CD4-positive, alpha-beta T cell treated with Interferon alpha-2 for 1 hour (primary cell): ENCODE results near the gene TDRD5.
"Not testable (repeated sequence)": the region's sequence is repeated elsewhere in the genome, so short reads cannot be mapped to it uniquely, and the experiment has no call there.

Source experiments
- DNase-seq, 2 donors: peaks; one replicate each; pipeline ENCODE4 v3.0.0-alpha.2; 2020 to 2022

TDRD5 gene

GRCh38 chr1:179612361-179612760 lies 20.7 kb downstream of the TDRD5 start:
- DNase-seq = no peak

GRCh38 chr1:179630719-179631118 lies 39.1 kb downstream of the TDRD5 start:
- DNase-seq = no peak

- DNase-seq = no peak
Observed at GRCh38 chr1:179632868-179633267, 41.2 kb downstream of the TDRD5 start.

GRCh38 chr1:179637211-179637860 lies 45.7 kb downstream of the TDRD5 start:
- no peak for DNase-seq

- no peak for DNase-seq
Observed at GRCh38 chr1:179661018-179661417, 69.4 kb downstream of the TDRD5 start.

- DNase-seq = no peak
Observed at GRCh38 chr1:179663810-179664209, 72.2 kb downstream of the TDRD5 start.

- DNase-seq = no peak
Observed at GRCh38 chr1:179677882-179678281, 86.2 kb downstream of the TDRD5 start.

- not testable (repeated sequence) for DNase-seq
Observed at GRCh38 chr1:179694530-179694929, 102.9 kb downstream of the TDRD5 start.

- DNase-seq = no peak
Observed at GRCh38 chr1:179702946-179703539, 111.4 kb downstream of the TDRD5 start.

GRCh38 chr1:179706339-179706941 lies 114.8 kb downstream of the TDRD5 start:
- DNase-seq = peak; percentile 52 to 71

- DNase-seq = no peak
Observed at GRCh38 chr1:179707406-179707805, 115.8 kb downstream of the TDRD5 start.

- DNase-seq = no peak
Observed at GRCh38 chr1:179708434-179709195, 117.0 kb downstream of the TDRD5 start.

GRCh38 chr1:179709841-179710329 lies 118.3 kb downstream of the TDRD5 start:
- DNase-seq = peak; percentile 42 to 74

- DNase-seq = no peak
Observed at GRCh38 chr1:179714159-179714558, 122.5 kb downstream of the TDRD5 start.

GRCh38 chr1:179714623-179715022 lies 123.0 kb downstream of the TDRD5 start:
- no peak for DNase-seq

GRCh38 chr1:179719272-179719671 lies 127.6 kb downstream of the TDRD5 start:
- DNase-seq = no peak

- DNase-seq = no peak
Observed at GRCh38 chr1:179728271-179728670, 136.6 kb downstream of the TDRD5 start.

- DNase-seq = no peak
Observed at GRCh38 chr1:179729881-179730280, 138.2 kb downstream of the TDRD5 start.

- DNase-seq = no peak
Observed at GRCh38 chr1:179731643-179732042, 140.0 kb downstream of the TDRD5 start.
